GM19023 (cell line): ENCODE measurements around the gene RABGAP1L.

ENCODE experiments used
- ATAC-seq: cut with Tn5 transposase; IDR thresholded peaks from one replicate; pipeline ENCODE4 v1.9.1; 2021; ENCODE audit warnings: mild to moderate bottlenecking, moderate library complexity; ENCODE audit not compliant: unreplicated experiment

The RABGAP1L gene

GRCh38 chr1:174740249-174740968, 581.1 kb downstream of the RABGAP1L start:
- no peak for ATAC-seq

GRCh38 chr1:174742805-174743653, 583.7 kb downstream of the RABGAP1L start:
- no peak for ATAC-seq

DNA sequence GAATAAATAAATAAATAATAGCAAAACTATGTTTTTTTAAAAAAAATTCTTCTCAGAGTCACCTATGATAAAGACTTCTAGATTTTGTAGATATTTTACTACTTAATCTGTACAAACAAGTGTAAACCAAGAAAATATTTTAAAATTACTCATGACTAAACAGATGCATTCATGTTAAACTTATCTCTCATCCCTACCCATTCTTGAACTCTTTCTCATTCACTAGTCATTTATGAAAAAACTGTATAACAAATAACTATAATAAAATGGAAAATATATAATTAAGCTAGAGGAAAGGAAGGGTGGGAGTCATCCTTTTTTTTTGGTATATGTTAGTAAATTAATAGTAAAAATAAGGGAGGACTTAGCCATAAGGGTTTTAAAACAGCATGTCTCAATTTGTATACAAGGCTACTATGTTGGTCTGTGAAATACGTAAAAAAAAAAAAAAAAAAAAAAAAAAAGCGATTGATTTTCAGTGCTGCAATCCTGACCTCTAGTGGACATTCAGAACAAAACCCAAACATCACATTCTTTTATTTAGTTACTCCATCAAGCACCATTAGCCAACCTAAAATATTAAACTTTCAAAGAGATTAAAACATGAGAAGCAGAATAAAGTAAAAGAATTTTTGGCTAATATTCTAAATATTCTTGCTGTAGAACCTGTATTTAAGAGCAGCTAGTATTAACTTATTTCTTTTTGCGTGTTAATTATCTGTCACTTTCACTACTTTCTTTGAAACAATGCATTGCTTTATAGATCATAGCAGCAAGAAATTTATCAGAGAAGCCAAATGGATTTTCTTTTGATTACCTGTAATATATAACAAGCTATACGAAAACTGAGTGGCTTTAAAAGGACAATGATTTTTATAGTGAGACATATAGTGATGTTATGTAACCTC, 584.6 kb downstream of the RABGAP1L start:
- ATAC-seq: no peak

- no peak for ATAC-seq
These were observed 585.6 kb downstream of the RABGAP1L start for GRCh38 chr1:174744886-174745285.

- no peak for ATAC-seq
These were observed 586.9 kb downstream of the RABGAP1L start for GRCh38 chr1:174746024-174746808.

- ATAC-seq: no peak
These were observed 588.3 kb downstream of the RABGAP1L start for GRCh38 chr1:174747613-174748012.

DNA sequence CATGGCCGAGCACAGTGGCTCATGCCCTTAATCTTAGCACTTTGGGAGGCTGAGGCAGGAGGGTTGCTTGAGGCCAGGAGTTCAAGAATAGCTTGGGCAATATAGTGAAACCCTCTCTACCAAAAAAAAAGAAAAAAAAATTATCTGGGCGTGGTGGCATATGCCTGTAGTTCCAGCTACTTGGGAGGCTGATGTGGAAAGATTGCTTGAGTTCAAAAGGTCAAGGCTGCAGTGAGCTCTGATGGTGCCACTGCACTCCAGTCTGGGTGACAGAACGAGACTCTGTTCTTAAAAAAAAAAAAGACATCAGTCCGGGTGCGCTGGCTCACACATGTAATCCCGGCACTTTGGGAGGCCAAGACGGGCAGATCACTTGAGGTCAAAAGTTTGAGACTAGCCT, 589.3 kb downstream of the RABGAP1L start:
- no peak for ATAC-seq

- no peak for ATAC-seq
These were observed 593.8 kb downstream of the RABGAP1L start for GRCh38 chr1:174753131-174753530.

DNA sequence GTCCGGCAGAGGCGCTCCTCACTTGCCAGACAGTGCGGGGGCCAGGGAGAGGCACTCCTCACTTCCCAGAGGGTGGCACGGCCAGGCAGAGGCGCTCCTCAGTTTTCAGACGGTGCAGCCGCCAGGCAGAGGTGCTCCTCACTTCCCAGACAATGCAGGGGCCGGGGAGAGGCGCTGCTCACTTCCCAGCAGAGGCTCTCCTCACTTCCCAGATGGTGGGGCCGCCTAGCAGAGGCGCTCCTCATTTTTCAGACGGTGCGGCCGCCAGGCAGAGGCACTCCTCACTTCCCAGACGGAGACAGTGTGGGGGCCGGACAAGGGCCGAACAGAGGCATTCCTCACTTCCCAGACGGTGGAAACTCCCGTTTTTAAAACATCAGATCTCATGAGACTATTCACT, 602.0 kb downstream of the RABGAP1L start:
- no peak for ATAC-seq

DNA sequence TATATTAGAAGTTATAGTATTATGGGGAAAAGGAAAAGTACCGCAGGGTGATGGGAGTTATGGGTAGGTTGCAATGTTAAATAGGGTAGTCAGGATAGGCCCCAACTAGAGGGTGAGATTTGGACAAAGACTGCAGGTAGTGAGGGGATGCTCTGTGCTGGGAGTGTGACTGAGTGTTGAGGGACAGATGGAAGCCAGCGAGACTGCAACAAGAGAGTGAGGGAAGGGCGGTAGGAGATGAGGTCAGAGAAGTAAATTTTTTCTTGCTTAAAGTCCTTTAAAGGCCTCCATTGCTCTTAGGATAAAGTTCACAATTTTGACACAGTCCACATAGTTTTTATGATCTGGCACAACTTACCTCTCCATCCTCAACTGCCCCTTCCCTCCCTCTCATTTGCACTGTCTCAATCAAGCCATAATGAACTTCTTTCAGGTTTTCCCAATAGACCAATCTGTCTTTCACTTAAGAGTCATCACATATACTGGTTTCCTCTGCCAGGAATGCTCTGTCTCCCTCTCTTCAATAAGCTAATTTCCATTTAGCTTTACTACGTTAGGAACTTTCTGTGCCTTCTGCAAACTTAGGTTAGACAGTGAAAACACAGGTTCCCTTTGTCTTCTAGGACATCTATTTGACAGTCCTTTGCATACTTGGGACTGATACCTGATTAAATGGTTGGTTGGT, 602.7 kb downstream of the RABGAP1L start:
- no peak for ATAC-seq

DNA sequence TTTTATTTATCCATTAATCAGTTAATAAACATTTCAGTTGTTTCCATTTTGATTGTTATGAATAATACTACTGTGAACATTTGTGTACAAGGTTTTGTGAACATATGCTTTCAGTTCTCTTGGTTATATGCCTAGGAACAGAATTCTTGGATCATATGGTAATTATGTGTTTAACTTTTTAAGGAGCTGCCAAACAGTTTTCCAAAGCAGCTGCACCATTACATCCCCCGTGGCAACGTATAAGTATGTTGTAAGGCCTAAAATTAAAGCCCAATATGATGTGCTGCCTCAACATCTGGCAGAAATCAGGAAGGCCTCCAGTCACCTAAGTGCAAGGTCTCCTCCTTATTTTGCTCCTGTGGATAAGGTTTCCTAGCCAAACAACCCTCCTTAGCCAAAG, 604.9 kb downstream of the RABGAP1L start:
- no peak for ATAC-seq

GRCh38 chr1:174766727-174767126, 607.4 kb downstream of the RABGAP1L start:
- ATAC-seq: no peak

DNA sequence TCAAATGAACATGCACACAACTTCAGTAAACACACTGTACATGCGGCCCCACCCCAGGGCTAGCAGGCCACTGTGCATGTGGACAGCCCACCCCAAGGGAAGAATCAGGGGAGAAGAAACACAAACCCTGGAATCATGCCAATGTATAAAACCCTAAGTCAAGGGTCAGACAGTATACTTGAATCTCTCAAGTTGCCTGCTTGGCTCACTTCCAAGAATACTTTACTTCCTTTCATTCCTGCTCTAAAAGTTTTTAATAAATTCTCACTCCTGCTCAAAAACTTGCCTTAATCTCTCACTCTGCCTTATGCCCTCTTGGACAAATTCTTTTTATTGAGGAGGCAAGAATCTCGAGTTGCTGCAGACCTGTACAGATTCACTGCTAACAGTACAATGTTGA, 609.2 kb downstream of the RABGAP1L start:
- ATAC-seq: no peak

DNA sequence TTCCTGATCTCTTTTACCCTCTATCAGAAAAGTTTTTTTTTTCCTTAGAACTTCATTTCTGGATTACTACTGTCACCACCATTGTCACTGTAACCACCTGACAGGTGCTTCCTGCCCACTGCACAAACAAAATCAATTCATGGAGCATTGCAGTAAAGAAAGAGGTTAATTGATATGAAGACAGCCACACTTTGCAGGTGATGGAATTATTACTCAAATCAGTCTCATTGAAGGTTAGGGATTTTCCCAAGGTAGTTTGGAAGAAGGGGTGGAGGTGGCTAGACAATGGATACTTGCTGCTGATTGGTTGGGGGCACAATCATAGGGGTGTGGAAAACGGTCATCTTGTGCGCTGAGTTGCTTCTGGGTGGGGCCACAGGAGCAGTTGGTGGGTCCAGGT, 609.6 kb downstream of the RABGAP1L start:
- no peak for ATAC-seq

DNA sequence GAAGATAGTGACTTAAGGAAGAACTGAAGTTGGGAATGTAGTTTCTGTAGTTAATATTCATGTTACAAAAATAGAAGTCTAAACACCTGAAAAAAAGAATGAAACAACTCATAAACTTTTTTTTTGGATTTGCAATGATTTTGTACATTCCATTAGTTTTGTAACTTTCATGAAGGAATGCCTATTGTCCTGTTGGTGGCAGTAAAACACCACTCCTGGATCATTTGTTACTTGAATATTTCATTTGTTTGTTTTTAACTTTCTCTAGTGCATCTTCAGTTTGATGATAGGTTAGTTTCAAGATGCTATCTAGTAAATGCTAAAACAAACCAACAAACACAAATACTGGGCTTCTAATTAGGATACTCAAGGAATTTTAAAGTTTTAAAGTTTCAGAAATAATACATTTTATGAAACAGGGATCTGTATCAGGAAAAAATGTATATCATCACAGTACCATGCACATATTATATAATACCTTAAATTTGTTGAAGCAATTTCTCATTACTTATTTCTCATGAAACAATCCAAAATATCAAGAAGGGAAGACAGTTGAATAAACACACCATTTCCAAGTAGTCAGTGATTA, 610.7 kb downstream of the RABGAP1L start:
- ATAC-seq: no peak

- ATAC-seq: no peak
These were observed 616.3 kb downstream of the RABGAP1L start for GRCh38 chr1:174775621-174776020.

- ATAC-seq: no peak
These were observed 617.9 kb downstream of the RABGAP1L start for GRCh38 chr1:174777262-174777661.

- no peak for ATAC-seq
These were observed 626.2 kb downstream of the RABGAP1L start for GRCh38 chr1:174785510-174785909.

DNA sequence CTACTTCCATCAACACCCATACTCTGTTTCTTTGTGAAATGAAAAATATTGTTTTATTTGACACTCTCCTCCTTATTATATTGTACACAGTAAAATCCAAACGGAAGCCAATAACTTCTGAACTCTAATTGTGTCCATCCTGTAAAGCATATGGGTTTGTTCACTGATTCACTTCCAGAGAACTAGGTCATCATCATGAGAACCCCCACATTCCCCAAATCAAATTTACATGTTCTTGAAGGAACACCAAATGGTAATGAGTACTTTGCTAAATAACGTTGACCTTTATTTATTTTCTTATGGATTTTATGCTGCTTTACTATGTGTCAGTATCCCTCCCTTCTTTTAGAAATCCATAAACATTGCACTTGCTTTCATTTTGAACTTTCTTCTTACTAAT, 627.0 kb downstream of the RABGAP1L start:
- ATAC-seq: no peak
